Placental pericyte (primary cell): Measurements from ENCODE around the gene ZSCAN21. TPM values are rescaled to one million over a fixed set of nuclear protein-coding genes. Genes with fewer than 3 reads are reported as not detected.
A peak's percentile ranks its signal among the peaks of the same experiment; 100 is the strongest.

Source experiments
- small RNA-seq: library from RNA; depleted of rRNA; stranded (forward); fragments of <200 nt; gene quantifications from one replicate; pipeline ENCODE3, GENCODE V24; 2012; ENCODE audit warnings: low replicate concordance
- total RNA-seq: library from RNA; depleted of rRNA; stranded (reverse); fragments of >200 nt; gene quantifications from 2 replicates; pipeline ENCODE4 v1.2.3, GENCODE V29; 2012

ZSCAN21 gene
- total RNA-seq: 7.9 and 10.5 TPM in 2 replicates

GRCh38 chr7:100049441-100050291 is at the start of gene ZSCAN21:
TSS of gene ZSCAN21 (plus strand) at chr7:100049774. CDS start at chr7:100057007, 7,233 bp downstream.

GRCh38 chr7:100015232-100016214 is 34.1 kb upstream of the ZSCAN21 start, which contains the start of gene ZKSCAN1:
TSS of gene ZKSCAN1 (plus strand) at chr7:100015596. CDS start at chr7:100023507, 7,911 bp downstream.

GRCh38 chr7:100081535-100082102 is 32.0 kb downstream of the ZSCAN21 start, which contains the start of gene ZNF3:
TSS of gene ZNF3 (minus strand) at chr7:100081723. CDS start at chr7:100077357, 4,366 bp downstream.

GRCh38 chr7:100088621-100089457 is 39.3 kb downstream of the ZSCAN21 start, which contains the start of gene COPS6:
TSS of gene COPS6 (plus strand) at chr7:100088969. CDS start at chr7:100088991, 22 bp downstream.

GRCh38 chr7:100101016-100101862 is 51.7 kb downstream of the ZSCAN21 start, which contains the start of the genes AP4M1 and MCM7:
TSS of gene AP4M1 (plus strand) at chr7:100101643. CDS start at chr7:100101715, 72 bp downstream.
TSS of gene MCM7 (minus strand) at chr7:100101397. CDS start at chr7:100101294, 103 bp downstream.

Small RNA genes lying within 50 kb of the gene (small RNA-seq; reads per million reads assigned to genes)
- gene MIR106B: 3,984 reads per million, percentile 100 among the genes with 10 or more reads in this experiment
- 1,147 reads per million, percentile 100 among the genes with 10 or more reads in this experiment for gene MIR25
- 4,058 reads per million, percentile 100 among the genes with 10 or more reads in this experiment for gene MIR93

Other genes with a start within 250 kb of the ZSCAN21 start
- not detected in 2 replicates for gene CYP3A43, start 221.8 kb upstream of the ZSCAN21 start, total RNA-seq
- 0.66 TPM in 1 of 2 replicates, not detected in the other for gene OR2AE1, start 172.7 kb upstream of the ZSCAN21 start, total RNA-seq
- gene TRIM4, start 130.2 kb upstream of the ZSCAN21 start, total RNA-seq: 12.9 and 26.9 TPM in 2 replicates
- not detected in 2 replicates for gene GJC3, start 120.2 kb upstream of the ZSCAN21 start, total RNA-seq
- gene AZGP1, start 73.7 kb upstream of the ZSCAN21 start, total RNA-seq: not detected in 2 replicates
- gene ZKSCAN1, start 34.2 kb upstream of the ZSCAN21 start, total RNA-seq: 31.9 and 33.3 TPM in 2 replicates
- 31.7 and 41.1 TPM in 2 replicates for gene ZNF3, start 31.9 kb downstream of the ZSCAN21 start, total RNA-seq
- 122 and 154 TPM in 2 replicates for gene COPS6, start 39.2 kb downstream of the ZSCAN21 start, total RNA-seq
- 24.1 and 179 TPM in 2 replicates for gene MCM7, start 51.6 kb downstream of the ZSCAN21 start, total RNA-seq
- gene AP4M1, start 51.9 kb downstream of the ZSCAN21 start, total RNA-seq: 26.7 and 26.9 TPM in 2 replicates
- 43.8 and 74.3 TPM in 2 replicates for gene TAF6, start 69.6 kb downstream of the ZSCAN21 start, total RNA-seq
- 19.3 and 30.9 TPM in 2 replicates for gene CNPY4, start 69.9 kb downstream of the ZSCAN21 start, total RNA-seq
- gene MBLAC1, start 77.2 kb downstream of the ZSCAN21 start, total RNA-seq: 2.6 and 2.9 TPM in 2 replicates
- 41.8 and 67.4 TPM in 2 replicates for gene LAMTOR4, start 99.1 kb downstream of the ZSCAN21 start, total RNA-seq
- gene TRAPPC14, start 108.9 kb downstream of the ZSCAN21 start, total RNA-seq: 10.9 and 12.7 TPM in 2 replicates
- 2.2 and 2.6 TPM in 2 replicates for gene GAL3ST4, start 118.8 kb downstream of the ZSCAN21 start, total RNA-seq
- gene GPC2, start 127.6 kb downstream of the ZSCAN21 start, total RNA-seq: 0.66 and 1.9 TPM in 2 replicates
- 0.44 and 1.1 TPM in 2 replicates for gene STAG3, start 128.1 kb downstream of the ZSCAN21 start, total RNA-seq
- not detected in 2 replicates for gene PVRIG, start 170.2 kb downstream of the ZSCAN21 start, total RNA-seq